K562 (cell line): ENCODE results near the gene DTNB. TPM values are rescaled to one million over a fixed set of nuclear protein-coding genes. Genes with fewer than 3 reads are reported as not detected.

Experiments
- ATF3 ChIP-seq, 2 experiments: fragments of 450-650 bp in 1 of 2; sonication (generic) in 1 of 2; formaldehyde crosslinking in 1 of 2; IDR thresholded peaks in 1 of 2; conservative IDR thresholded peaks in 1 of 2; 2 replicates each; pipeline versions ENCODE4 v1.6.1 to v1.8.1; 2016 to 2023; ENCODE audit warnings: mild to moderate bottlenecking in 2 of 2, moderate library complexity in 2 of 2, inconsistent platforms in 1 of 2, missing genetic modification reagents in 1 of 2
- BCLAF1 ChIP-seq, 2 experiments: fragments of 450-650 bp in 1 of 2; IDR thresholded peaks; 2 replicates each; pipeline ENCODE4 v1.6.1; 2011 to 2017; ENCODE audit warnings: low read depth in 2 of 2, antibody characterized with exemption in 1 of 2, borderline replicate concordance in 1 of 2, low read length in 1 of 2, mild to moderate bottlenecking in 1 of 2, mixed read lengths in 1 of 2; ENCODE audit not compliant: control insufficient read depth in 1 of 2
- EGR1 ChIP-seq: fragments of 450-650 bp; conservative IDR thresholded peaks from 2 replicates; pipeline ENCODE4 v1.6.1; 2017; ENCODE audit warnings: mild to moderate bottlenecking
- ELF4 ChIP-seq: fragments of 450-650 bp; formaldehyde crosslinking; IDR thresholded peaks from 2 replicates; pipeline ENCODE4 v1.4.0; 2022; ENCODE audit warnings: missing genetic modification characterization
- FOXK1 ChIP-seq: sonication (generic); formaldehyde crosslinking; IDR thresholded peaks from 2 replicates; pipeline ENCODE4 v1.8.0; 2022; ENCODE audit warnings: missing genetic modification reagents, mild to moderate bottlenecking, borderline replicate concordance
- KLF10 ChIP-seq: fragments of 250-450 bp; sonication (Bioruptor Pico); IDR thresholded peaks from 2 replicates; pipeline ENCODE4 v1.6.1; 2021; ENCODE audit warnings: matching md5 sums
- MBD2 ChIP-seq: sonication (generic); IDR thresholded peaks from 2 replicates; pipeline ENCODE4 v1.6.1; 2016; ENCODE audit warnings: low read depth, borderline replicate concordance
- MLX ChIP-seq, 2 experiments: fragments of 450-650 bp in 1 of 2; sonication (generic) in 1 of 2; formaldehyde crosslinking; conservative IDR thresholded peaks; 2 replicates each; pipeline versions ENCODE4 v1.4.0 to v1.8.1; 2020 to 2022; ENCODE audit warnings: mild to moderate bottlenecking in 1 of 2, missing genetic modification reagents in 1 of 2
- NELFE ChIP-seq: IDR thresholded peaks from 2 replicates; pipeline ENCODE4 v1.6.1; 2011; ENCODE audit warnings: mild to moderate bottlenecking; ENCODE audit not compliant: insufficient read depth, insufficient read length
- POLR3A ChIP-seq: IDR thresholded peaks from 2 replicates; pipeline ENCODE4 v1.6.1; 2011; ENCODE audit warnings: borderline replicate concordance, mild to moderate bottlenecking, moderate library complexity; ENCODE audit not compliant: insufficient read length, insufficient read depth; ENCODE audit errors: extremely low read depth
- RCOR1 ChIP-seq, 2 experiments: IDR thresholded peaks; 2 replicates each; pipeline ENCODE4 v1.6.1; 2012; ENCODE audit warnings: low read depth in 2 of 2, low read length in 2 of 2, borderline replicate concordance in 1 of 2, improper control_type of control experiment in 1 of 2
- SRSF7 ChIP-seq: fragments of 200-400 bp; formaldehyde crosslinking; optimal IDR thresholded peaks from 2 replicates; pipeline ENCODE3; 2017; ENCODE audit warnings: mild to moderate bottlenecking, low read depth, low read length
- TFAP4 ChIP-seq: sonication (generic); formaldehyde crosslinking; IDR thresholded peaks from 2 replicates; pipeline ENCODE4 v1.8.0; 2022; ENCODE audit warnings: missing genetic modification reagents, mild to moderate bottlenecking, moderate library complexity, borderline replicate concordance
- THRA ChIP-seq: fragments of 450-650 bp; IDR thresholded peaks from 2 replicates; pipeline ENCODE4 v1.6.1; 2017; ENCODE audit warnings: mild to moderate bottlenecking, moderate library complexity
- ZNF134 ChIP-seq: fragments of 250-450 bp; sonication (Bioruptor Pico); conservative IDR thresholded peaks from 2 replicates; pipeline ENCODE4 v1.4.0; 2020
- ZNF311 ChIP-seq: fragments of 250-450 bp; sonication (Bioruptor Pico); IDR thresholded peaks from 2 replicates; pipeline ENCODE4 v1.4.0; 2020; ENCODE audit warnings: mild to moderate bottlenecking, moderate library complexity
- ZNF551 ChIP-seq: fragments of 250-450 bp; sonication (Bioruptor Pico); IDR thresholded peaks from 2 replicates; pipeline ENCODE4 v1.5.0; 2021; ENCODE audit warnings: mild to moderate bottlenecking, moderate library complexity
- polyA plus RNA-seq, 8 experiments: library from polyadenylated mRNA; depleted of rRNA in 4 of 8; stranded (reverse) in 5 of 8; unstranded in 3 of 8; fragments of >200 nt; fragmentation: Nextera tagmentation in 2 of 8; fragmentation: Illumina TruSeq in 1 of 8; extraction: Ambion mirVana in 2 of 8; extraction: Trizol in 1 of 8; gene quantifications; 2 replicates each; pipeline versions ENCODE4 v1.2.1 to v1.2.3, GENCODE V29; 2011 to 2014; ENCODE audit warnings: inconsistent platforms in 1 of 8, missing spikeins in 1 of 8
- total RNA-seq, 7 experiments: library from RNA; depleted of rRNA in 6 of 7; stranded (reverse); fragments of >200 nt in 6 of 7; fragmentation: Illumina TruSeq in 2 of 7; extraction: Trizol in 2 of 7; gene quantifications; 2 replicates each; pipeline versions ENCODE4 v1.2.1 to v1.2.3, GENCODE V29; 2011 to 2021; ENCODE audit warnings: low replicate concordance in 1 of 7

Gene DTNB
- total and polyA plus RNA-seq, 9 of the 15 experiments (the other 6 are each of a cell fraction or from before 2014, with no cell fraction given): 0.18 to 2.0 (median 0.77) TPM; not detected in 2

- TF ChIP-seq TFAP4 (CRISPR knock-in tag) (0 out of 2 replicates have a peak, but pooled peaks have one; percentile 22), KLF10 (CRISPR knock-in tag) (no peak), EGR1 (peak; percentile 66), NELFE (no peak), BCLAF1 (IDR thresholded peaks at IDR 0.05; ENCODE audit: borderline replicate concordance in 1 of 2, control insufficient read depth in 1 of 2, low read depth in 2 of 2, low read length in 1 of 2) (no peak), RCOR1 (IDR thresholded peaks at IDR 0.05; ENCODE audit: borderline replicate concordance in 1 of 2, low read depth in 2 of 2, low read length in 2 of 2) (no peak), POLR3A (no peak), ZNF311 (CRISPR knock-in tag) (no peak), MLX (CRISPR knock-in tag; conservative IDR thresholded peaks at IDR 0.05) (no peak), ZNF551 (CRISPR knock-in tag) (no peak), ATF3 (IDR thresholded peaks at IDR 0.05) (peak; percentile 36; the same call in 1 of the 2 replicates), ATF3 (CRISPR knock-in tag; conservative IDR thresholded peaks at IDR 0.05) (no peak), SRSF7 (no peak), THRA (no peak), ZNF134 (CRISPR knock-in tag) (no peak), ELF4 (CRISPR knock-in tag) (no peak), FOXK1 (CRISPR knock-in tag) (no peak), MBD2 (no peak)
These were observed 326.1 kb downstream of the DTNB start (continued) for GRCh38 chr2:25347205-25347815.
